NB4 (cell line): ENCODE measurements around the gene ALKBH6.

ENCODE experiments used
- MYC ChIP-seq: IDR thresholded peaks from 2 replicates; pipeline ENCODE4 v1.6.1; 2011; ENCODE audit warnings: low read depth, low read length
- POLR2A ChIP-seq: IDR thresholded peaks from 2 replicates; pipeline ENCODE4 v1.6.1; 2011; ENCODE audit warnings: mild to moderate bottlenecking; ENCODE audit not compliant: insufficient read length; ENCODE audit errors: extremely low read depth
- TF ChIP-seq, protein P1 (sequence below): IDR thresholded peaks from one replicate; pipeline ENCODE4 v1.5.1; 2012; ENCODE audit warnings: low read depth, low read length
- TF ChIP-seq, protein P2 (sequence below): IDR thresholded peaks from 2 replicates; pipeline ENCODE4 v1.6.1; 2011; ENCODE audit warnings: low read depth, low read length

DNA sequence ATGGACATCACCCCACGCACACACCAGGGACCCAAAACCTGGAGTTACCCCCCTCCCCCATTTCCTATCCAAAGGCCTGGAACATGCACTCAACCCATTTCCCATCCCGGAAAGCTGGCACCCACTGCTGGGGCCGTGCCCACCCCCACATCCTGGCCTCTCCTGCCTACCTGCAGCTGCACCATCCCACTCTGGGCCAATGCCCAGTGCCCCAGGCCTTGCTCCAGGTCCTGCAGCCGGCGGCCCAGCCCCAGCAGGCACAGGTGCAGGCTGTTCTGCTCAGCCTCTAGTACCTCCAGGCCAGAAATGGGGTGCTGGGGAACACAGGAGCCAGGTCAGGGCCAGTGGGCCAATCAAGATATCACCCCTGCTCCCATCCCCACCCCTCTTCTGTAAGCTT lies 7.1 kb downstream of the ALKBH6 start:
- TF ChIP-seq, protein P1, sequence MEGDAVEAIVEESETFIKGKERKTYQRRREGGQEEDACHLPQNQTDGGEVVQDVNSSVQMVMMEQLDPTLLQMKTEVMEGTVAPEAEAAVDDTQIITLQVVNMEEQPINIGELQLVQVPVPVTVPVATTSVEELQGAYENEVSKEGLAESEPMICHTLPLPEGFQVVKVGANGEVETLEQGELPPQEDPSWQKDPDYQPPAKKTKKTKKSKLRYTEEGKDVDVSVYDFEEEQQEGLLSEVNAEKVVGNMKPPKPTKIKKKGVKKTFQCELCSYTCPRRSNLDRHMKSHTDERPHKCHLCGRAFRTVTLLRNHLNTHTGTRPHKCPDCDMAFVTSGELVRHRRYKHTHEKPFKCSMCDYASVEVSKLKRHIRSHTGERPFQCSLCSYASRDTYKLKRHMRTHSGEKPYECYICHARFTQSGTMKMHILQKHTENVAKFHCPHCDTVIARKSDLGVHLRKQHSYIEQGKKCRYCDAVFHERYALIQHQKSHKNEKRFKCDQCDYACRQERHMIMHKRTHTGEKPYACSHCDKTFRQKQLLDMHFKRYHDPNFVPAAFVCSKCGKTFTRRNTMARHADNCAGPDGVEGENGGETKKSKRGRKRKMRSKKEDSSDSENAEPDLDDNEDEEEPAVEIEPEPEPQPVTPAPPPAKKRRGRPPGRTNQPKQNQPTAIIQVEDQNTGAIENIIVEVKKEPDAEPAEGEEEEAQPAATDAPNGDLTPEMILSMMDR: no peak
- TF ChIP-seq, protein P2, sequence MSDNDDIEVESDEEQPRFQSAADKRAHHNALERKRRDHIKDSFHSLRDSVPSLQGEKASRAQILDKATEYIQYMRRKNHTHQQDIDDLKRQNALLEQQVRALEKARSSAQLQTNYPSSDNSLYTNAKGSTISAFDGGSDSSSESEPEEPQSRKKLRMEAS: no peak
- TF ChIP-seq POLR2A: no peak
- TF ChIP-seq MYC: no peak
